Colonic mucosa (tissue), 4 donors: Measurements from ENCODE around the gene DSCAML1. TPM values are rescaled to one million over a fixed set of nuclear protein-coding genes. Genes with fewer than 3 reads are reported as not detected.

Experiments
- DNase-seq: peaks from one replicate; pipeline ENCODE4 v3.0.0-alpha.2; 2020
- H3K27ac ChIP-seq: fragments of 200-600 bp; one replicate; pipeline ENCODE4 v1.8.0; 2021
- H3K27me3 ChIP-seq: fragments of 200-600 bp; one replicate; pipeline ENCODE4 v1.8.0; 2021
- H3K36me3 ChIP-seq: fragments of 200-600 bp; one replicate; pipeline ENCODE4 v1.8.0; 2021
- H3K4me1 ChIP-seq: fragments of 200-600 bp; one replicate; pipeline ENCODE4 v1.8.0; 2021; ENCODE audit warnings: mild to moderate bottlenecking
- H3K4me3 ChIP-seq: fragments of 200-600 bp; one replicate; pipeline ENCODE4 v1.8.0; 2021
- H3K9ac ChIP-seq, 2 donors: one replicate each; pipeline ENCODE4 v1.7.0; 2013; ENCODE audit warnings: control low read depth in 2 of 2, low read depth in 2 of 2, low read length in 2 of 2
- H3K9me3 ChIP-seq: fragments of 200-600 bp; one replicate; pipeline ENCODE4 v1.8.0; 2021
- intact Hi-C: fragments of 100-400 bp; cut with DNase I; formaldehyde crosslinking; loops from one replicate; pipeline ENCODE4 v1.14.1; 2022
- total RNA-seq, 2 donors: library from RNA; stranded (reverse); fragmentation: NEBNext Ultra II Directional in 1 of 2; extraction: Animal tissue kit (Norgen Biotek cat#: 25700) in 1 of 2; gene quantifications; one replicate each; pipeline ENCODE4 v1.2.1, GENCODE V29; 2021
- TF ChIP-seq, protein P1 (sequence below): fragments of 200-600 bp; IDR thresholded peaks from one replicate; pipeline ENCODE4 v1.8.0; 2022; ENCODE audit warnings: antibody characterized with exemption, mild to moderate bottlenecking
- donor health status: healthy.
- donor health status: DM: no; HTN: no; CAD: no.
- donor health status: DM: no; HTN: no; CAD: no.

DSCAML1 gene
- total RNA-seq, 2 donors from 2014 or later: 1.2 to 4.3 TPM

DNA sequence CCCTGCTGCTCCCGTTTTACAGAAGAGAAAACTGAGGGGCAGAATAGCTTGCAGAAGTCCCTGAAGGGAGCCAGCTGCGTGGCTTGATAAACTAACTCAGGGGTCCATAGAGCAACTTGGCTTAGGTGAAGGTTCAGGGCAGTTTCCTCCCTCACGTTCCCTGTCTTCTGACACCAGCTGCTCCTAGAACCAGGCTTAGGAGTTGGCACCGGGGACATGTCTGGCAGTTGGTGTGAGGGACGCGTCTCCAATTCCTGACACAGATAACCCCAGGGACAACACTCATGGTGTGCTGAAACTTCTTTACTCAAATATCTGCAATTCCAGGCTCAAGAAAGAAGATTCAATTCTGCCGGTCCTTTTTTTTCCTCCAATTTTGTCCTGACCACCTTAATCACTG lies 85.7 kb downstream of the DSCAML1 start:
- Histone ChIP-seq H3K27me3 (no peaks in the 10 kb centered on the region), H3K27ac (no peak overlapping the region), H3K36me3 (no peaks in the 10 kb centered on the region), H3K9ac (no peak overlapping the region), H3K9me3 (no peaks in the 10 kb centered on the region), H3K4me3 (no peak overlapping the region), H3K4me1 (no peaks in the 10 kb centered on the region)
- intact Hi-C loops: no loop called here
- TF ChIP-seq, protein P1, sequence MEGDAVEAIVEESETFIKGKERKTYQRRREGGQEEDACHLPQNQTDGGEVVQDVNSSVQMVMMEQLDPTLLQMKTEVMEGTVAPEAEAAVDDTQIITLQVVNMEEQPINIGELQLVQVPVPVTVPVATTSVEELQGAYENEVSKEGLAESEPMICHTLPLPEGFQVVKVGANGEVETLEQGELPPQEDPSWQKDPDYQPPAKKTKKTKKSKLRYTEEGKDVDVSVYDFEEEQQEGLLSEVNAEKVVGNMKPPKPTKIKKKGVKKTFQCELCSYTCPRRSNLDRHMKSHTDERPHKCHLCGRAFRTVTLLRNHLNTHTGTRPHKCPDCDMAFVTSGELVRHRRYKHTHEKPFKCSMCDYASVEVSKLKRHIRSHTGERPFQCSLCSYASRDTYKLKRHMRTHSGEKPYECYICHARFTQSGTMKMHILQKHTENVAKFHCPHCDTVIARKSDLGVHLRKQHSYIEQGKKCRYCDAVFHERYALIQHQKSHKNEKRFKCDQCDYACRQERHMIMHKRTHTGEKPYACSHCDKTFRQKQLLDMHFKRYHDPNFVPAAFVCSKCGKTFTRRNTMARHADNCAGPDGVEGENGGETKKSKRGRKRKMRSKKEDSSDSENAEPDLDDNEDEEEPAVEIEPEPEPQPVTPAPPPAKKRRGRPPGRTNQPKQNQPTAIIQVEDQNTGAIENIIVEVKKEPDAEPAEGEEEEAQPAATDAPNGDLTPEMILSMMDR: no peak
- DNase-seq: no peak

- H3K27ac ChIP-seq: no peak overlapping the region
- TF ChIP-seq, protein P1: no peak
- H3K9ac ChIP-seq: no peak overlapping the region
- H3K4me3 ChIP-seq: no peak overlapping the region
- no peaks in the 10 kb centered on the region for H3K27me3 ChIP-seq
- H3K9me3 ChIP-seq: no peaks in the 10 kb centered on the region
- no peaks in the 10 kb centered on the region for H3K4me1 ChIP-seq
- intact Hi-C loops: no loop called here
- DNase-seq: no peak
- H3K36me3 ChIP-seq: no peaks in the 10 kb centered on the region
Measured at GRCh38 chr11:117710211-117710610, 86.8 kb downstream of the DSCAML1 start.

DNA sequence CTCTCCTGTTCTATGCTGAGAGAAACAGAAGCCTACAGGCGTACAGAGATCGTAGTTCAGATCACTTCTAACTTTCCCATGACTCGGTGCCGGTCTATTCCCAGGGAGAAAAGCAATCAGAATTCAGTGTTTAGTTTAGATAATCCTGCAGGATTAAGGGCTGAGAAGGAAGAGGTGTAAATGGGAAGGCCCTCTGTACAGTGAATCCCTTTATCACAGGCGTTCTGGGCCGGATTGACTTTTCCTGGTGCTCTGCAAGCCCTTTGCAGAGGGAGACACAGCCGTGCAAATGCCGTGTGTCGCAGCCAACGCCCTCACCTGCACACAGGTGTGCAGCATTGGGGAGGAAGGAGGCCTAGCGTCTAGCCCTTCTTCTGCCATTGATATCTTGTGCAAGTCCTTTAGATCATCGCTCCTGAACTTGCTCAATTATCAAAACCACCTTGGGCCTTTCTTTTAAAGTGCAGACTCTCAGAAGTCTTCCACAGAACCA lies 90.6 kb downstream of the DSCAML1 start:
- DNase-seq: peak; percentile 25
- intact Hi-C loops: no loop called here

GRCh38 chr11:117705866-117706265 lies 91.2 kb downstream of the DSCAML1 start:
- no peaks in the 10 kb centered on the region for H3K36me3 ChIP-seq
- no peaks in the 10 kb centered on the region for H3K27me3 ChIP-seq
- H3K9ac ChIP-seq: no peak overlapping the region
- TF ChIP-seq, protein P1: no peak
- H3K27ac ChIP-seq: no peak overlapping the region
- H3K4me3 ChIP-seq: no peak overlapping the region
- intact Hi-C loops: no loop called here
- DNase-seq: no peak
- H3K4me1 ChIP-seq: no peaks in the 10 kb centered on the region
- H3K9me3 ChIP-seq: no peaks in the 10 kb centered on the region

More for the DNA sequence above, 90.6 kb downstream of the DSCAML1 start:
- no peaks in the 10 kb centered on the region for H3K4me1 ChIP-seq
- no peaks in the 10 kb centered on the region for H3K27me3 ChIP-seq
- TF ChIP-seq, protein P1: no peak
- H3K27ac ChIP-seq: no peak overlapping the region
- no peaks in the 10 kb centered on the region for H3K36me3 ChIP-seq
- no peak overlapping the region for H3K4me3 ChIP-seq
- H3K9me3 ChIP-seq: no peaks in the 10 kb centered on the region
- no peak overlapping the region for H3K9ac ChIP-seq

GRCh38 chr11:117704395-117705100 lies 92.5 kb downstream of the DSCAML1 start:
- DNase-seq: no peak

More at GRCh38 chr11:117704395-117705100, 92.5 kb downstream of the DSCAML1 start:
- TF ChIP-seq, protein P1: no peak
- no peaks in the 10 kb centered on the region for H3K36me3 ChIP-seq
- no peak overlapping the region for H3K4me3 ChIP-seq
- intact Hi-C loops: no loop called here
- no peak overlapping the region for H3K27ac ChIP-seq
- H3K9me3 ChIP-seq: no peaks in the 10 kb centered on the region
- no peak overlapping the region for H3K9ac ChIP-seq
- no peaks in the 10 kb centered on the region for H3K4me1 ChIP-seq
- no peaks in the 10 kb centered on the region for H3K27me3 ChIP-seq
